Omental fat pad (tissue), 4 donors: ENCODE data around the gene CMSS1. TPM values are rescaled to one million over a fixed set of nuclear protein-coding genes. Genes with fewer than 3 reads are reported as not detected.
A peak's percentile ranks its signal among the peaks of the same experiment; 100 is the strongest.

ENCODE experiments used
- ATAC-seq: fragments of 150-250 bp; one replicate; pipeline ENCODE4 v1.9.1; 2016; ENCODE audit warnings: mild to moderate bottlenecking, moderate library complexity; ENCODE audit not compliant: low FRiP score
- DNase-seq: peaks from one replicate; pipeline ENCODE4 v3.0.0-alpha.2; 2019; ENCODE audit warnings: low spot score
- total RNA-seq, 4 donors: library from RNA; depleted of rRNA; stranded (reverse); fragments of >200 nt; gene quantifications; one replicate each; pipeline ENCODE4 v1.1.0, GENCODE V29; 2016
- TF ChIP-seq, protein P1 (sequence below), 3 donors: fragments of 450-650 bp; IDR thresholded peaks; one replicate each; pipeline ENCODE4 v1.5.1; 2016 to 2017; ENCODE audit warnings: antibody characterized with exemption in 3 of 3, mild to moderate bottlenecking in 3 of 3, moderate library complexity in 2 of 3

CMSS1 gene
- total RNA-seq, 4 donors from 2014 or later: 16.9 to 29.3 (median 21.1) TPM

DNA sequence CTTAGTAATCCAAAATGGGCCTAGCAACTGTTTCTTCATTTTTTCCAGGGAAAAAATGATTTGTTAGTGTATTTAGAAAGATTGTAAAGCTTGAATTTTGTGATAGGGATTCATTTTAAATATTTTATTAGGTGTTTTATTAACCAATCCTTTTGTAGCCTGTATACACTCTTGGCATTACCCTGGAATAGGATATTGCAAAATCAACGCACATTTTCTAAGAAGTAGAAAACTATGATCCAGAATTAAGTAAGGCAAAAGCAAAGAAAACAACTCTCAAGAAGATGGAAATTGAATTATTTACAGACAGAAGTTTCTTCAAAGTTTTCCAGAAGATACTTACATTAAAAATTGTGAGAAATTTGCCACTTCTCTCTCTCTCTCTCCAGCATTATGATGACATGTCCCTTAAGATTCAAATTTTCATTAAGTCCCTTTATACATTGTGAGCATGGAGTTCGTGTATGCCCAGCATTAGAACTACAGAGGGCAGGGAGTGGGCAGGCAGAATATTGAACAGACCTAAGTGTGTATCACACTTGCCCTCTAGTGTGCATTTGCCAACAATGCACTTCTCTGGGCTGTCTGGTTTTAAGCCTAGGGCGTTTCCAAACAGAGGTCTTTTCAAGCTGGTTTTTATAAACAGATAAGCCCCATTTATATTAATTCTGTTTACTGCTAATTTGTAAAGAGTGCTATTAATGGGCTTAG lies 28.5 kb upstream of the CMSS1 start:
- TF ChIP-seq, protein P1, sequence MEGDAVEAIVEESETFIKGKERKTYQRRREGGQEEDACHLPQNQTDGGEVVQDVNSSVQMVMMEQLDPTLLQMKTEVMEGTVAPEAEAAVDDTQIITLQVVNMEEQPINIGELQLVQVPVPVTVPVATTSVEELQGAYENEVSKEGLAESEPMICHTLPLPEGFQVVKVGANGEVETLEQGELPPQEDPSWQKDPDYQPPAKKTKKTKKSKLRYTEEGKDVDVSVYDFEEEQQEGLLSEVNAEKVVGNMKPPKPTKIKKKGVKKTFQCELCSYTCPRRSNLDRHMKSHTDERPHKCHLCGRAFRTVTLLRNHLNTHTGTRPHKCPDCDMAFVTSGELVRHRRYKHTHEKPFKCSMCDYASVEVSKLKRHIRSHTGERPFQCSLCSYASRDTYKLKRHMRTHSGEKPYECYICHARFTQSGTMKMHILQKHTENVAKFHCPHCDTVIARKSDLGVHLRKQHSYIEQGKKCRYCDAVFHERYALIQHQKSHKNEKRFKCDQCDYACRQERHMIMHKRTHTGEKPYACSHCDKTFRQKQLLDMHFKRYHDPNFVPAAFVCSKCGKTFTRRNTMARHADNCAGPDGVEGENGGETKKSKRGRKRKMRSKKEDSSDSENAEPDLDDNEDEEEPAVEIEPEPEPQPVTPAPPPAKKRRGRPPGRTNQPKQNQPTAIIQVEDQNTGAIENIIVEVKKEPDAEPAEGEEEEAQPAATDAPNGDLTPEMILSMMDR (IDR thresholded peaks at IDR 0.05): peak in 1 of 3 donors; percentile 25
- ATAC-seq (peak; percentile 84), DNase-seq (no peak)

DNA sequence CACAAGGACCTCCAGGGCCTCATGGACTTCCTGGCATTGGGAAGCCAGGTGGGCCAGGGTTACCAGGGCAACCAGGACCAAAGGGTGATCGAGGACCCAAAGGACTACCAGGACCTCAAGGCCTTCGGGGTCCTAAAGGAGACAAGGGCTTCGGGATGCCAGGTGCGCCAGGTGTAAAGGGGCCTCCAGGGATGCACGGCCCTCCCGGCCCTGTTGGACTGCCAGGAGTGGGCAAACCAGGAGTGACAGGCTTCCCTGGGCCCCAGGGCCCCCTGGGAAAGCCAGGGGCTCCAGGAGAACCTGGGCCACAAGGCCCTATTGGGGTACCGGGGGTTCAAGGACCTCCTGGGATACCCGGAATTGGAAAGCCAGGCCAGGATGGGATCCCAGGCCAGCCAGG lies 23.2 kb upstream of the CMSS1 start:
- TF ChIP-seq, protein P1 (IDR thresholded peaks at IDR 0.05): no peak
- DNase-seq (no peak), ATAC-seq (no peak)

DNA sequence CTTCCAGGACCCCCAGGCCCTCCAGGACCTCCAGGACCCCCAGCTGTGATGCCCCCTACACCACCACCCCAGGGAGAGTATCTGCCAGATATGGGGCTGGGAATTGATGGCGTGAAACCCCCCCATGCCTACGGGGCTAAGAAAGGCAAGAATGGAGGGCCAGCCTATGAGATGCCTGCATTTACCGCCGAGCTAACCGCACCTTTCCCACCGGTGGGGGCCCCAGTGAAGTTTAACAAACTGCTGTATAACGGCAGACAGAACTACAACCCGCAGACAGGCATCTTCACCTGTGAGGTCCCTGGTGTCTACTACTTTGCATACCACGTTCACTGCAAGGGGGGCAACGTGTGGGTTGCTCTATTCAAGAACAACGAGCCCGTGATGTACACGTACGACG lies 22.1 kb upstream of the CMSS1 start:
- ATAC-seq (no peak), DNase-seq (no peak)
- TF ChIP-seq, protein P1 (IDR thresholded peaks at IDR 0.05): no peak

DNA sequence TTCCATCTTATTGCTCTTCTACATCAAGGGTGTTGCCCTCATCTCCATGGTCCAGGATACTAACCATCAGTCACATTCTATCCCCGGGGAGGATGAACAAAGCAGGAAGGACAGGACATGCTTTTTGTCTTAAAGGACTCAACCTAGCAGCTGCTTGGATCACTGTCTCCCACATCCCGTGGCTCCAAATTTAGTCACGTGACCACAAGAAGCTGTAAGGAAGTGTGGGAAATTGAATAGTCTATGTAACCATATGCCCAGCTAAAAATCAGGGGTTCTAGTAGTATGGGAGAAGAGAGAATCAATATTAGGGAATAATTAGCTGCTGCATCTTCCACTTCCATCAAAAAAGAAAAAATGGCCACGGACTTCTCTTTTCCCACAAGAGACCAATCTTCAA lies 18.2 kb upstream of the CMSS1 start:
- no peak for DNase-seq
- ATAC-seq: no peak
- TF ChIP-seq, protein P1 (IDR thresholded peaks at IDR 0.05): no peak

DNA sequence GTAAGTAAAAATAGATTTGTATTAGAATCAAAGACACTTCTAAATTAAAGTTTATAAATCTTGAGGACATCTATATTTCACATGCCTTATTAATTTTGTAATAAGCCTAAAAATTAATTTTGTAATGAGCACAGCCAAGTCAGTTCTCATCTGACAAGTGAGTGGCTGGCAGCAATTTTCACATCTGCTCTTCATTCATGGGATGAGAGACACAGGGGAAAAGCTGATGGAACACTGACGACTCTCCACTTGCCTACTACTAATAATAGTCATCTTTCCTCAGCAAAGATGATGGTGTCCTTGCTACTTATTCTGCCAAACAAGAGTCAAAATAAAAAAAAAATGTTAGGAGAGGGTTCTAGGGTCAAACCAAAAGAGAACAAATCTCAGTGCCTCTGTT lies 14.4 kb upstream of the CMSS1 start:
- TF ChIP-seq, protein P1 (IDR thresholded peaks at IDR 0.05): no peak
- DNase-seq (no peak), ATAC-seq (no peak)

DNA sequence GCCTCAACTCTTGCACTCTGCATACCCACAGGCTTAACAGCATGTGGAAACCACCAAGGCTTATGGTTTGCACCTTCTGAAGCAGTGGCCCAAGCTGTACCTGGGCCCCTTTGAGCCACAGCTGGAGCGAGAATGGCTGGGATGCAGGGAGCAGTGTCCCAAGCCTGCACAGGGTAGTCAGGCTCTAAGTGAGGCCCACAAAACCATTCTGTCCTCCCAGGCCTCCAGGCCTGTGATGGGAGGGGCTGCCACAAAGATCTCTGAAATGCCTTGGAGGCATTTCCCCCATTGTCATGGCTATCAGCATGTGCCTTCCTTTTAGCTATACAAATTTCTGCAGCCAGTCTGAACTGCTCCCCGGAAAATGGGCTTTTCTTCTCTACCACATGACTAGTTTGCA lies 12.5 kb upstream of the CMSS1 start:
- DNase-seq (no peak), ATAC-seq (no peak)
- TF ChIP-seq, protein P1 (IDR thresholded peaks at IDR 0.05): no peak

DNA sequence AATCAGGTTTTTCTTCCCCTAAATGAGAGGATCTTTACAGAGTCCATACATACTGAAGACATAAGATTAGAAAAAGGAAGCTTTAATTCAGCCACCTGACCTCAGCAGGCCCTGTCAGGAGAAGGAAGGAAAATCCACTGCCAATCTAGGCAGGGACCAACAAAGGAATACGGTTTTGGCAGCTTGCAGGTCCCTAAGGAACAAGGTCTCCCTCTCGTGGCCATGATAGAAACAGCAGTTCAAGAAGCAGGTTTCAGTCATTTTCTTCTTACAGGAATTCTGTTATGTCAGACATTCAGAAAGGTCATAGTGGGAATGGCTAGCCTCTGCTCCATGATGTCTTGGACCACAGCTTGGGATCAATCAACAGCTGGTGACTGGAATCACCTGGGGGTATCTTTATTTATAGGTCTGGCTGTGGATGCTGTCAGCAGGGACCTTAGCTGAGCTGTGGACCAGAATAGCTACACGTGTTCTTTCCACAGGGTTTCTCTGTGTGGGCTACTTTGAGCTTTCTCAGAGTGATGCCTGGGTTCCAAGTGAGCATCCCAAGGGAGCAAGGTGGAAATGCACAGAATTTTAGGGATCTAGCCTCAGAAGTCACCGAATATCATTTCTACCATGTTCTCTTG lies 9.4 kb upstream of the CMSS1 start:
- TF ChIP-seq, protein P1 (IDR thresholded peaks at IDR 0.05): peak in 1 of 3 donors; percentile 40
- ATAC-seq: peak; percentile 64
- no peak for DNase-seq
